ENCODE data around the gene GAPT.

GAPT gene

GRCh38 chr5:58450018-58450417, 41.2 kb upstream of the GAPT start:
- Histone ChIP-seq H4K91ac (ENCODE audit: low read depth, low read length, poor library complexity) (no peak overlapping the region), H2AFZ (ENCODE audit: low read length) (no peak overlapping the region), H2BK5ac (ENCODE audit: low read length) (no peak overlapping the region), H2BK120ac (ENCODE audit: low read depth, low read length) (no peak overlapping the region), H3K4me3 (ENCODE audit: low read length in 2 of 2) (no peak overlapping the region), H2AK5ac (ENCODE audit: low read depth, low read length) (no peak overlapping the region), H3K27me3 (ENCODE audit: control insufficient read depth in 3 of 3, insufficient read depth in 3 of 3, low read depth in 1 of 3, low read length in 3 of 3) (no peaks in the 10 kb centered on the region), H3K18ac (ENCODE audit: low read length) (no peak overlapping the region), H3K79me1 (ENCODE audit: low read depth, low read length) (no peaks in the 10 kb centered on the region), H3K36me3 (replicated peaks in 1 of 2; ENCODE audit: control insufficient read depth in 2 of 2, insufficient read depth in 2 of 2, low read length in 2 of 2) (peaks cover 7 to 42% of the 10 kb centered on the region in 2 donors), H3K9me3 (replicated peaks in 1 of 2; ENCODE audit: control insufficient read depth in 2 of 2, insufficient read depth in 1 of 2, low read depth in 1 of 2, low read length in 2 of 2) (peaks cover 0 to 3% of the 10 kb centered on the region in 2 donors), H3K23ac (ENCODE audit: low read depth, low read length, poor library complexity) (no peak overlapping the region), H3K4ac (ENCODE audit: low read length) (no peak overlapping the region), H3K14ac (ENCODE audit: low read length) (no peak overlapping the region), H3K9ac (ENCODE audit: low read depth, low read length, poor library complexity) (no peak overlapping the region), H2BK15ac (ENCODE audit: low read length) (no peak overlapping the region), H3K27ac (replicated peaks; ENCODE audit: low read length) (no peak overlapping the region), H4K8ac (ENCODE audit: low read depth, low read length) (no peak overlapping the region), H2BK12ac (ENCODE audit: low read length) (no peak overlapping the region), H3K4me1 (ENCODE audit: control insufficient read depth in 2 of 2, insufficient read depth in 1 of 2, low read depth in 1 of 2, low read length in 2 of 2) (no peaks in the 10 kb centered on the region), H3K4me2 (ENCODE audit: insufficient read depth, low read length, poor library complexity, severe bottlenecking) (no peak overlapping the region)
- WGBS, 2 donors (ENCODE audit: extremely low coverage in 2 of 2, insufficient read length in 2 of 2, insufficient replicate concordance in 1 of 2): no CpG with 5 or more reads among the region's 3 CpGs
- DNase-seq (ENCODE audit: low spot score): no peak

DNA sequence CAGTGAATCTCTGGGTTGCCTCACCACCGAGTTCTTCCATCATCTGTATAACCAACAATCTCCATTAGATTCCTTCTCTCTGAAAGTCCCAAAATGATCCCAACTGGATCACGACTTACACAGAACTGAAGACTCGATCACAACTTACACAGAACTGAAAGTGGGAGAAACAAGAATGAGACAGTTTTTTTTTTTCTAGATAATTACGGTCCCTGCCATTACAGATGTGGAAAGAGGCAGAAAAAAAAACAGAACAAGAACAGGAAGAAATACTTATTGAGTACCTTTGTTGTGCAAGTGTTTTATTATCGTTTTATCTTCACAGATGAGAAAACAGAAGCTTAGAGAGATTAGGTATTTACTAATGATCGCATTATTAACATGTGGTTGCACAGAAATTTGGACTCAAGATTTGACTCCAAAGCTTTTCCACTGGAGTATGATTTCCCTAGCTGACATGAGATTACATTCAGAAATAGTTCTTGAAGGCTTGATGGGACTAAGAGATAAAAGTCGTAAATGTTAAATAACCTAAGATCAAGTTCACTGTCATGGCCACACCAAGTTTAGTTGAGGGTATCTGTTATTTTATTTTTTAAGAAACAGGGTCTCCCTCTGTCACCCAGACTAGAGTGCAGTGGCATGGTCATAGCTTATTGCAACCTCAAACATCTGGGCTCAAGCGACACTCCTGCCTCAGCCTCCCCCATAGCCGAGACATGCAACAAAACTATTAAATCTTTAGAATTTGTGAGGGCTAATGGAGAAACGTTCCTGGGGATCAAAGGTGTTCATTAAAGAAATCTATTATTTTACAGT, 40.2 kb upstream of the GAPT start:
- no peak overlapping the region for H3K14ac ChIP-seq (ENCODE audit: low read length)
- no peak overlapping the region for H3K23ac ChIP-seq (ENCODE audit: low read depth, low read length, poor library complexity)
- no peaks in the 10 kb centered on the region for H3K4me1 ChIP-seq (ENCODE audit: control insufficient read depth in 2 of 2, insufficient read depth in 1 of 2, low read depth in 1 of 2, low read length in 2 of 2)
- H3K9ac ChIP-seq (ENCODE audit: low read depth, low read length, poor library complexity): no peak overlapping the region
- H3K4me2 ChIP-seq (ENCODE audit: insufficient read depth, low read length, poor library complexity, severe bottlenecking): no peak overlapping the region
- H3K18ac ChIP-seq (ENCODE audit: low read length): no peak overlapping the region
- H2BK120ac ChIP-seq (ENCODE audit: low read depth, low read length): no peak overlapping the region
- WGBS, 2 donors (ENCODE audit: extremely low coverage in 2 of 2, insufficient read length in 2 of 2, insufficient replicate concordance in 1 of 2): no CpG with 5 or more reads among the region's 10 CpGs
- H3K9me3 ChIP-seq (replicated peaks in 1 of 2; ENCODE audit: control insufficient read depth in 2 of 2, insufficient read depth in 1 of 2, low read depth in 1 of 2, low read length in 2 of 2): peaks cover 0 to 3% of the 10 kb centered on the region in 2 donors
- no peak overlapping the region for H3K4me3 ChIP-seq (ENCODE audit: low read length in 2 of 2)
- no peak overlapping the region for H4K91ac ChIP-seq (ENCODE audit: low read depth, low read length, poor library complexity)
- H3K79me1 ChIP-seq (ENCODE audit: low read depth, low read length): no peaks in the 10 kb centered on the region
- H2BK15ac ChIP-seq (ENCODE audit: low read length): no peak overlapping the region
- H4K8ac ChIP-seq (ENCODE audit: low read depth, low read length): no peak overlapping the region
- H3K27me3 ChIP-seq (ENCODE audit: control insufficient read depth in 3 of 3, insufficient read depth in 3 of 3, low read depth in 1 of 3, low read length in 3 of 3): no peaks in the 10 kb centered on the region
- H3K27ac ChIP-seq (replicated peaks; ENCODE audit: low read length): no peak overlapping the region
- H2BK5ac ChIP-seq (ENCODE audit: low read length): no peak overlapping the region
- H2BK12ac ChIP-seq (ENCODE audit: low read length): no peak overlapping the region
- no peak for DNase-seq (ENCODE audit: low spot score)
- no peak overlapping the region for H3K4ac ChIP-seq (ENCODE audit: low read length)
- no peak overlapping the region for H2AK5ac ChIP-seq (ENCODE audit: low read depth, low read length)
- peaks cover 15 to 52% of the 10 kb centered on the region in 2 donors for H3K36me3 ChIP-seq (replicated peaks in 1 of 2; ENCODE audit: control insufficient read depth in 2 of 2, insufficient read depth in 2 of 2, low read length in 2 of 2)
- H2AFZ ChIP-seq (ENCODE audit: low read length): no peak overlapping the region

DNA sequence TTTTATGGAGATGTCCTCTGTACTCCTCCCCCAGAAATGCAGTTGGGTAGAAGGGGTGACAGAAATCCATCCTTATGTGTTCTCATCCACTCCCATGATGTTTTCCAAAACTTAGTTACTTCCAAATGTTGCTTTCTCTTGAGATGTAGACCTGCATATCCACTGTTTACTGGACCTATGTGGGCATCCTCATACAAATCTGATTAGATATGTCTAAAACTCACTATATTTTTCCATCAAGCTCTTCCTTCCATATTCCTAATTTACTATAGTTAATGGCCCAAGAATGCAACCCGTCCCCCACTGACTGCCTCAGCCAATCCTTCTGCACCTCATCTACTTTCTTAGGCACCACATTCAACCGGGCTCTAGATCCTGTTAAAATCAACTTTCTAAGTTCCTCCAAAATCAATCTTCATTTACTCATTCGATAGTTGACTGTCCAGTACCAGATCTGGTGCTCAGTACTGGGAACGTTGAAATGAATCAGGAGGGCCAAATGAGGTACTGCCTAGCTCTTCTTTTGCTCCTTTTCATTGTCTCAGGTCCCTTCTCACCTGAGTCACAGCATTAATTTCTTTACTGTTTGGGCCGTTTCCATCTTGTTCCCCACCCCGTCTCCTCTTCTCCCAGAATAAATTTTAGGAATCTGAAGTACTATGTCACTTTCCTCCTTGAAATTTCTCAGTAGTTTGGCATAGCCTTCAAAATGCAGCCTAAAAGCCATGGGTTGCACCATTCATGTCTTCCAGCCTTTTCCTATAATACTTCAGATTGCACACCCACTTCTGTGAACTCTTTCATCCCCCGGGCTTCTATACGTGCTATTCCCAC, 39.3 kb upstream of the GAPT start:
- DNase-seq (ENCODE audit: low spot score): no peak
- Histone ChIP-seq H4K8ac (ENCODE audit: low read depth, low read length) (no peak overlapping the region), H2BK120ac (ENCODE audit: low read depth, low read length) (no peak overlapping the region), H3K36me3 (replicated peaks in 1 of 2; ENCODE audit: control insufficient read depth in 2 of 2, insufficient read depth in 2 of 2, low read length in 2 of 2) (peaks cover 15 to 61% of the 10 kb centered on the region in 2 donors), H2BK15ac (ENCODE audit: low read length) (no peak overlapping the region), H3K4ac (ENCODE audit: low read length) (no peak overlapping the region), H2BK5ac (ENCODE audit: low read length) (no peak overlapping the region), H4K91ac (ENCODE audit: low read depth, low read length, poor library complexity) (no peak overlapping the region), H3K23ac (ENCODE audit: low read depth, low read length, poor library complexity) (no peak overlapping the region), H3K9ac (ENCODE audit: low read depth, low read length, poor library complexity) (no peak overlapping the region), H3K79me1 (ENCODE audit: low read depth, low read length) (no peaks in the 10 kb centered on the region), H3K18ac (ENCODE audit: low read length) (no peak overlapping the region), H2BK12ac (ENCODE audit: low read length) (no peak overlapping the region), H2AFZ (ENCODE audit: low read length) (no peak overlapping the region), H3K27me3 (ENCODE audit: control insufficient read depth in 3 of 3, insufficient read depth in 3 of 3, low read depth in 1 of 3, low read length in 3 of 3) (no peaks in the 10 kb centered on the region), H3K4me2 (ENCODE audit: insufficient read depth, low read length, poor library complexity, severe bottlenecking) (no peak overlapping the region), H3K4me3 (ENCODE audit: low read length in 2 of 2) (no peak overlapping the region), H3K9me3 (replicated peaks in 1 of 2; ENCODE audit: control insufficient read depth in 2 of 2, insufficient read depth in 1 of 2, low read depth in 1 of 2, low read length in 2 of 2) (no peaks in the 10 kb centered on the region), H3K4me1 (ENCODE audit: control insufficient read depth in 2 of 2, insufficient read depth in 1 of 2, low read depth in 1 of 2, low read length in 2 of 2) (no peaks in the 10 kb centered on the region), H3K14ac (ENCODE audit: low read length) (no peak overlapping the region), H2AK5ac (ENCODE audit: low read depth, low read length) (no peak overlapping the region), H3K27ac (replicated peaks; ENCODE audit: low read length) (no peak overlapping the region)
- WGBS, 2 donors (ENCODE audit: extremely low coverage in 2 of 2, insufficient read length in 2 of 2, insufficient replicate concordance in 1 of 2): 100% methylated on average over 1 of the region's 8 CpGs; no CpG with 5 or more reads in 1 of the 2 donors

All from neuronal stem cell (in vitro differentiated cells).